GM21526 (cell line): Measurements from ENCODE around the gene RNU1-4.
"Not testable (repeated sequence)": the region's sequence is repeated elsewhere in the genome, so short reads cannot be mapped to it uniquely, and the experiment has no call there.

ENCODE experiments used
- ATAC-seq: cut with Tn5 transposase; IDR thresholded peaks from one replicate; pipeline ENCODE4 v1.9.1; 2021; ENCODE audit warnings: moderate library complexity; ENCODE audit not compliant: unreplicated experiment, low FRiP score

The RNU1-4 gene

DNA sequence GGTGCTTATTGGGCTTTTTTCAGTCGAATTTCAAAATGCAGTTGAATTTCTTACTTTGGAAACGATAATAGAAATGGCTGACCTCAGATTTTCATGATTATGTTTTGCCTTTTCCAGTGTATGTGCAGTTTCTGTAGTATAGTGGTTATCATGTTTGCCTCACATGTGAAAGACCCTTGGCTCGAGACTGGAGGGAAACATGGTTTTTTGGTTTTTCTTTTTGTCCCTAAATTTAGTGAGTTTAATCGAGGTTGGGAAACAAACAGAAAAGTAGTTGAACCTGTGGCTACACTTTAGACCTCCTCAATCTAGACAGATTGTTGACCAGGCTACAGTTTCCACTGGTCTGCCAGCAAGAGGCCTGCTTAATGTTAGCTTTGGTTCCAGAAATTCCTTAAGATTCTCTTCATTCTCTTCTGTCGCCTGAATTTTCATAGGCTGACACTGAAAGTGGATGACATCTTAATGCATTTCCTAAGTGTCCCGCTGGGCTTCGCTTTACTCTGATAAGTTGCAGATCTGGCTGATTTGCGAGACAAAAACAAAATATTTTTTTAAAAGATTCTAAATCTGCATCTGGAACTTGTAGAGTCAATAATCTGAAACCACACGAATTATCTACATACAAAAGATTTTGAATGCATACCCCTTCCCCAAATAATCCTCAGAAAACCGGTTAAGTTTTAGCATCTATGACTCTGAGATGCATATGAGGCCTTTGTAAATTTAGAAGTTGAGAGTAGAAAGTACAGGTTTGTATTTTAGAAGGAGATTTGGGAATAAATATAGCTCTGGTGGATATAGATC is 14.7 kb upstream of the RNU1-4 start:
- ATAC-seq, result not testable (repeated sequence)

DNA sequence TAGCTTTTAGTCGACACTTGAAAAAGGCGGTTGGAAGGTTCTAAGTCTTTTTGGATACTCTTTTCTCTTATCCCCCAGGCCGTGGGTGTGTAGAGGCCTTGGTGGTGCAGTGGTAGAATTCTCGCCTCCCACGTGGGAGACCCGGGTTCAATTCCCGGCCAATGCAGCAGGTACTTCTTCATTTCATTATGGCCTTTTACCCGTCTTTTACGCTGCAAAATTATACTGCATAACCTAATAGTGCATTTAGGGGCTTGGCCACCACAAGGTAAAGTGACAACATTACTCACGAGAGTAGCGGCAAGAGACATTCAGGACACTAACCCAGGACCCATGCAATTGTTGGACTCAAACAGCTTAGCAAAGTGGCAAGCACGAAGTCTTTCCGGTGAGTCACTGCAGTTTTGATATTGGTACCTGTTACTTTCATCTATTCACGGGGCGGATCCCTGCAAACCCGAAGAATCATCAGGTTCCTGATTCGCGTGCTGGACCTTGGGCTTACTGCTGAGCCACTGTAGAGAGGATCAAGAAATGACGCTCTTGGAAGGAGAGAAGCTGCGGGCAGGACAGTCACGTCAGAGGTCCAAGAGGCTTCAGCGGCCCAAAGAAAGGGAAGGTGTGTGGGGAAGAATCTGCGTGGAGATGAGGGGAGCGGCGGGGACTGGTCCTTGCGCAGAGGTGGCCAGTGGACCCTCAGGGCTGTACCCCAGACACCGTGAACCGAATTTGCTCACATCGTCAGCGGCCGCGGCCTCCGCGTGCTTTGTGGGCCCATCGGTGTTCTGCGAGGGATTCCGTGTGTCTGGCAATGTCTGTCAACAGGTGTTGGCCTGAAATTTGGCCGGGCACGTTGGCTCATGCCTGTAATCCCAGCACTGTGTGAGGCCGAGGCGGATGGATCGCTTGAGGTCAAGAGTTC is 12.9 kb upstream of the RNU1-4 start:
- ATAC-seq, result peak; percentile 53

DNA sequence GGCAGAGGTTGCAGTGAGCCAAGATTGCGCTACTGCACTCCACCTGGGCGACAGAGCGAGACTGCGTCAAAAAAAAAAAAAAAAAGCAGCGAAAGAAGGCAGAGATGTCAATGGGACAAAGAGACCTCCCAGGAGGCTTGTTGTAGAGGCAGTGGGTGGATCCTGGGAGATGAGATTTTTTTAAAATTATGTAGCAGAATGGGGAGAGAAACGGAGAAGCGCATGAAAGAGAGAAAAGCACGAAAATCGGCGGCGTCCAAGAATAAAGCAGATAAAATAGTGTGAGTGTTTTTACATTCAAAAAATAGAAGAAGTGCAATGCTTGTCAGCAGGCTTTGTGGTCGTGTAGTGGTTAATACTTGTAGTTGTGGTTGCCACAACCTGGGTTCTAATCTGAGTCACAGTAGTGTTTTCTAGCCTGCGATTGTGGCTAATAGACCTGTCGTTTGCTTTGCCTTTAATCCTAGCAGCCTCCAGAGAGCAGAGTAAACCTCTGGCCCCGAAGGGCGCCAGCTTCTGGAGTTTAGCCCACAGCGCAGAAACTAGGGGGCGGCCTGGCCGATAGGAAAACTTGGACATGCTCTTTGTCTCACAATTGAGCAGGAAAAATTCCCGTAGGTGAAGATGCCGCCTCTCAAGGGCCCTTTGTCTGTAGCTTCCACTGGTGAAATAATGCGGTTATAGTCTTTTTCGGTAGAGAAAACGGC is 11.9 kb upstream of the RNU1-4 start:
- peak; percentile 54 for ATAC-seq

DNA sequence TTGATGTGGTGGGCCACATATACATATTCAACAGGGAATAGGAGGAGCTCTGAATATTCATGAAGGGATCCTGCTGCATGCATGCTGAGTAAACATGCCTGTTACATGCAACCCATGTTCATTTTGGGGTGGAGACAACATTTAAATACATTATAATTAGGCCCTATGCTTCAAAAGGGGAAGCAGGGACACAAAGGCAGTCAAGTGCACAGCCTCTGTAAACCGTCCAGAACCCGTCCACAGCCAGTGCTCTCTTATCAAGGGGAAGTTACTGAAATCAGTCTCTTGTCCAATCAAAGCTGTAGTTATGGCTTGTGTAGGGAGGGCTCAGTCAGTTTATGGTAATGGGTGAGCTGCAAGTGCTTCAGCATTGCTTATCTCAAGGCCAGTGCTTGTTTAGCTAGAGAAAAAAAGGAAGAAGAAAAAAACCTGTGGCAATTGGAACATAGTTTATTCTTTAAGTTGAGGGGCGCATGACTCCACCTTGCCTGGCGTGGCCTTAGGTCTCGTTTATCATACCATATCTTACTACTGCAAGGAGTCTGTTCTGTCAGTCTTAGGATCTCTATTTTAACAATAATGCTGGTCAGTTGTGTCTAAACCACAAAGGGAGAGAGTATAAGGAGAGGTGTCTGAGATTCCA is 7.9 kb upstream of the RNU1-4 start:
- ATAC-seq, result not testable (repeated sequence)

DNA sequence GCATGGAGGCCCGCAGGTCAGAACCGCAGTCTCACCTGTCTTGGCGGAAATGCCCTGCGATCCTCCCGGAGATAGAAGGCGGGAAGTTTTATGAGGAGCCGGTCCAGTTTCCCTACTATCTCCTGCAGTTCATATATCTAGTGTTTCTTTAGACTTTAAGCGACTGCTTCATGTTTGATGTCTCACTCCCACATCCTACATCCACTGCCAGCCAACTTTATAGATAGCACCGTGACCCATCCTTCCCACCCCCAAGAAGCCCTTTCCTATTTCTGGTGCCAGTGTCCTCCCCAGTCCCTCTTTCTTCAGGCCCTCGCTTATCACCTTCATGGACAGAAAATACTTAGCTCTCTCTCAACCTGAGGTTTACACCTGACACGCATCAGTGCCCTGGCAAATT is 914 bp downstream of the RNU1-4 start:
- not testable (repeated sequence) for ATAC-seq

DNA sequence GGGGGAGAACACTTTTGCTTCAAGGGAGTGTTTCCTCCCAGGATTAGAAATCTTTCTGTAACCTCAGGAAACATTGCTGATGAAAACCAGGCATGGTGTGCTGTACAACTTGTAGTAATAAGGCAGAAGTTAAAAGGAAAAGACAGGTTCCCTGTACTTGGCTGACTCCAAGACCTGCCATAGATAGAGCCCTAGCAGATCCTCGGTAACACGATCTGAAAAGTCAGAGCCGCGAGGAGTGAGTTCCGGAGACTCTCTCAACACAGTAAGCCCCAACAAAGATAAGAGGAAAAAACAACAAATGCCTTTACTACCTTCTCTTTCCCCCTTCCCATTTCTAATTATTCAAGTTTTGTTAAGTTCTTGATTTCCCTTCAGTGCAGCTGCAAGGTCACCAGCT is 7.3 kb downstream of the RNU1-4 start:
- not testable (repeated sequence) for ATAC-seq

DNA sequence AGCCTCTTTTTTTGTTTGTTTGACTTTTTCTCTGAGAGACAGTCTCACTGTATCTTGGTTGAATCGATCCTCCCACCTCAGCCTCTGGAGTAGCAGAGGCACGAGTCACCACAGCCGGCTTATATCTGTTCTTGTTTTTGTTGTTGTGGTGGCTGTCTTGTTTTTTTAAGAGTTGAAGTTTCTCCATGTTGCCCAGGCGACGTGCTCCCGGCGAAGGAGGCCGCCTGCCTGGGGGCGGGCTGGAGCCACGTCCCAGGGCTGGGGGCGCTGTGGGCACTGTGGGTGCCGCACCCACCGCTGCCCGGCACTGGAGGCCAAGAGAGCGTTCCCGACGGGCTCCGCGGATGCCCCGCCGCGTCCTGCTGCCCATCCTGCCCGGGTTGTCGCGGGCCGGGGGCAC is 8.4 kb downstream of the RNU1-4 start:
- ATAC-seq, result not testable (repeated sequence)

DNA sequence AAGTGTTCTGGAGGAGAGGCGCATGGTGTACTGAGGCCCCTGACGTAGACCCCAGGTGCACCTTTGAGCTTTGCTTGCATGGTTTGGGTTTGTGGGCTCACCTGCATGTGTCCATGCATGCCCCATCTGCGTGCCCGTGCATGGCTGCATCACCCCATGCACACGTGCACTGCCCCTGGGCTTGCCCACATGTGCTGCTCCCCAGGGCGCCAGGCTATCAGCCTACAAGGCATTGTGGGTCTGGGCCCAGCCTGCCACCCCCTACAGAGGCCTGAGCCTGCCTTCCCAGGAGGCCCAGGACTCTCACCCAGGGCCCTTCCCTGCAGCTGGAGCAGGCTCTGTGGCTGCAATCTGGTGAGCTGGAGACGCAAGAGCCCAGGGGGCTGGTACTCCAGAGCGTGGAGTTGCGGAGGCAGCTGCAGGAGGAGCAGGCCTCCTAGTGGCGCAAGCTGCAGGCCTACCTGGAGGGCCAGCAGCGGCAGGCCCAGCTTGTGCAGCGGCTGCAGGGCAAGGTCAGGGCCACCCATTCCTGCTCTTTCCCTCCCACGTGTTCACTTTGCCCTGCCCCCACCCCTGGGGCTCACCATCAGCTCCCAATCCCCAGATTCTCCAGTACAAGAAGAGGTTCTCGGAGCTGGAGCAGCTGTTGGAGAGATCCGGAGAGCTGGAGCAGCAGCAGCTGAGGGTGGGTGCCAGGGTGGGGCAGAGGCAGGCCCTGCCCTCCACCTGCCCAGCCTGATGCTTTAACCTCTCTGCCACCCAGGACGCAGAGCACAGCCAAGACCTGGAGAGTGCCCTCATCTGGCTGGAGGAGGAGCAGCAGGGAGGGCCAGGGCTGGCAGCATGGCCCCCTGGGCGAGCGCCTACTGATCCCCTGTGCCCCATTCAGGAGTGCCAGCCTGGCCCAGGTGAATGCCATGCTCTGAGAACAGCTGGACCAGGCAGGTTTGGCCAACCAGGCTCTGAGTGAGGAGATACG is 9.9 kb downstream of the RNU1-4 start:
- ATAC-seq, result not testable (repeated sequence)

DNA sequence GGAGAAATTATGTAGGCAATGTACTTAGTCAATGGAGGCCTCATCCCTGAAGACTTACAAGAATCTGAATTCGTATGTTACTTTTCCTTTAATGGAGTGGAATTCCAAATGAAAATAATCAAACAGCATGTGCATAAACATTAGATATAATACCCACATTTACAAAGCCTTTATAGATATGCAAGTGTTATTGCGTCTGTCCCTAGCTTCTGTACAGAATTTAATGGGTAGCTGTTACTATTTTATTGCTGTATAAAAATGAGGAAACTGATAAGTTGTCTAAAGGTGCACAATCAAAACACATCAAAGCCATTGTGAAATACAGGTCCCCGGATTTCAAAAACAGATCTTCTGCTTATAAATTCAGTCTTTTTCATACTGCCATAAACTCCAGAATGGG is 12.5 kb downstream of the RNU1-4 start:
- not testable (repeated sequence) for ATAC-seq

DNA sequence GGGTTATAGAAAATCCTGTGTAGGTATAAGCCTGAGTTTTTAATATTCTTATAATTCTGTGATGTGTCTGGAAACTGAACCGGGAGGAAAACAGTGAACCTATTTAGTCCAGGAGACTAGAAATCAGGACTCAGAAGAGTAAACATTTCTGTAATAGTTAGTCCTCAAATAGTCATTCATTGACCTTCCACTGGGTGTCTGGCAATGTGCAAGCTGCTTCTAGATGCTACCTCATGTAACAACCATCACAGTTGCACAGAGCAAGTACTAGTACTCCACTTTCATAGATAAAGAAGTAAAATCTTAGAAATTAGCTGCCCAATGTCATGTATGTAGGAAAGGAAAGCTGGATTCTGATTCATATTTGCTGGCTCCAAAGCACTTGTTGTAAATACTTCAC is 15.1 kb downstream of the RNU1-4 start:
- ATAC-seq, result not testable (repeated sequence)

DNA sequence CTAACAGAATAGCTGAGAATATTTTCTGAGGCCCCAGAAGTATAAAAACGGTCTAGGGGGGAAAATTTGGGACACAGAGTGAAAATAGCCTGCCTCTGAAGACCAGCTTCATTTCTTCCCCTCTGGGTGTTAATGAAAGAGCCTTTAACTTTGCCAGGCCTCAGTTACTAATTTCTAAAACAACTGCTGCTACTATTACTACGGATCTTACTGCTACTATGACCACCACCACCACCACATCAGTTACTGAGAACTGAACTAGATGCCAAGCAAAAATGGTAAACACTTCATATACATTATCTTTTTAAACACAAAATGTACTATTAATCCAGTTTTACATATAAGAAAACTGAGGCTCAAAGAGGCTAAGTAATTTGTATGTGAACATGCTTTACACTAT is 15.6 kb downstream of the RNU1-4 start:
- ATAC-seq, result not testable (repeated sequence)

DNA sequence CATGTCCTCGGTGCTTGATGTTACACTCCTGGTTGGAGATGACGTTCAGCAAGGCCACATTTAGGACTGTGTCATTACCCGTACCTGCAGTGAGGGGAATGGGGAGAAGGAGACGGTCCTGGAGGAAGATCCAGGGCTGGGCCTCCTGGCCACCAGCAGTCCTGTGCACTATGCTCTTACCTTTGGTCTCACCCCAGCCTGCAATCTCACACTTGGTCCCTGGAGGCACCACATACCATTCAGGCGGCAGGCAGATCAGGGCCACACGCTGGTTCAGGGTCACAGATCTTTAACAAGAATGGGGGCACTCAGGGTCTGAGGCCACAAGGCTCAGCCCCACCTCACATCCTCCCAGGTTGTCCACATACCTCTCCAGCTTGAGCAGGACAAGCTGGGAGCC is 17.3 kb downstream of the RNU1-4 start:
- ATAC-seq, result not testable (repeated sequence)

DNA sequence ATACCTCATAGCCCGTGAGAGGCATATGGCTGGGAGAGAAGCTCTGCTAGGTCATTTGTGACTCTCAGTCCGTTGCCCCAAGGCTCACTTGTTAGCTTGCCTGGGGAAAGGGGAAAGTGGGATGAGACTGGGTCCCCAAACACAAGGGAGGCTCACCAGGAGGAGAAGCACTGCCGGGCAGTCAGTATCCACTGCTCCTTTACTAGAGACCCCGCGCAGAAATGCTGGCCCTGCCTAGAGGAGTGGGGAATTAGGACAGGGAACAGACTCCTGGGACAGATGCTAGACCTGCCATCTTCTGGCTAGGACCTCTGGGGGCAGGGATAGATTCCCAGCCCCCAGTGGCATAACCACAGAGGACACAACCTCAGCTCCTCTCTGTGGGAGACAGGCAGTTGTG is 17.7 kb downstream of the RNU1-4 start:
- ATAC-seq, result not testable (repeated sequence)

DNA sequence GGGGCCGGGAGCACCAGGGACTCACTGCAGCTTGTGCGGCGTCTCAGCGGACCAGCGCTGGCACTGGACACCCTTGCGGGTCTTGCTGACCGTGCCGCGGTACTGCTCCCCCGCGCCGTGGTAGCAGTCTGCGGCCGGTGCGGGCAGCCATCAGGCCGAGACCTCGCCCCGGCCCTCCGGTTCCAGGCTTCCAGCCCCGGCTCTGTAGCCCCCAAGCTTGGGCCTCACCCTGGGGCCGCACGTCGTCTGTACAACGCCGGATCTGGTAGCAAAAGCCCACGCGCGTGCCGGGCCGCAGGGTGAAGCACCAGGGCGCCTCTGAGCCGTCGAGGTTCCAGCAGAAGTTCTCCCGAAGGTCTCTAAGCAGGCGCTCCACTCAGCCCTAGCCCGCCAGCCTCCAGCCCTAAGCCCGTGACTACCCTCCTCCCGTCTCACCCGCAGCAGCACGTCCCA is 18.8 kb downstream of the RNU1-4 start:
- not testable (repeated sequence) for ATAC-seq

DNA sequence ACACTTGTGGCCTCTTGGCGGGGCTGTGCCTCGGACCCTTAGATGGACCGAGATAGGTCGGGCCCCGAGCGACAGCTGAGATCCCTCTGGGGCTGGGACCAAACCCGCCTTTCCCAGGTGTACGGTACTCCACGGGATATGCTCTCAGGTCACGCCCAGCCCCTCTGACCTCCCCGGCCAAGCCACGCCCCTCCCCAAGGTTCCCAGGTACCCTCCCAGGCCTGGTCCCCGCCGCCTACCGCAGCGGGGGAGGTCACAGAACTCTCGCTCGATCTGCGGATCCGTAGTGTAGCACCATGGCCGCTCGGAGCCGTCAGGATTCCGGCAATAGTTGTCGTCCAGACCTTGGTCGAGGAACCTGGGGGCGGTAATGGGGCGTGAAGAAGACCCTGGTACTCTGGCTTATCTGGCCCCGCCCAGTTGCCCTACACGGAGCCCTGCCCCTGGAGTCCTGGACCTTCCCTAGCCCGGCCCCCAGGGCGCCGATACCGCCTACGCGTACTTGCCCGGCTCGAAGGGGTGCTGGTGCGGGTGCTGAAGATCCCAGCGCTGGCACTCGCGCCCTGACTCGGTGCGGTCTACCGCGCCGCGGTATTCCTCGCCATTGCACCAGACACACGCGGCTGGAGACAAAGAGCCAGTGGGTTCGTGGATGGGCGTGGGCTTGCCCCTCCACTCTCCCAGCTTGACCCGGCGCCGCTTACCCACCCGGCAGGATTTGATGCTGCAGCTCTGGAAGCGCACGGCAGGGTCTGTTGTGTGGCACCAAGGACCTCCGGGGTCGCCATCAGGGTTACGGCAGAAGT is 19.5 kb downstream of the RNU1-4 start:
- ATAC-seq, result not testable (repeated sequence)

DNA sequence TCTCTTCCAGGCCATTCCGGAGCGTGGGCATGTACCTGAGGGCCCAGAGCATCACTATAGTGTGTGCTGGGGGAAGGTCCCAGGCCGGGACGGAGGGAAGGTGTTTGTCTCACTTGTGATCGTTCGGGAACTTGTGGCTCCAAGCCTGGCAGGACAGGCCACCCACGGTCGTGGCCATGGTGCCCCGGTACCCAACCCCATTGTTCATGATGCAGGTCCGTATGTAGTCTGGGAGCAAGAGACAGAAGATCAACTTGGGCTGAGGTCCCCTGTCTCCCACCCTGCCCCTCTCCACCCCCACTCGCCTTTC is 20.1 kb downstream of the RNU1-4 start:
- ATAC-seq, result not testable (repeated sequence)

DNA sequence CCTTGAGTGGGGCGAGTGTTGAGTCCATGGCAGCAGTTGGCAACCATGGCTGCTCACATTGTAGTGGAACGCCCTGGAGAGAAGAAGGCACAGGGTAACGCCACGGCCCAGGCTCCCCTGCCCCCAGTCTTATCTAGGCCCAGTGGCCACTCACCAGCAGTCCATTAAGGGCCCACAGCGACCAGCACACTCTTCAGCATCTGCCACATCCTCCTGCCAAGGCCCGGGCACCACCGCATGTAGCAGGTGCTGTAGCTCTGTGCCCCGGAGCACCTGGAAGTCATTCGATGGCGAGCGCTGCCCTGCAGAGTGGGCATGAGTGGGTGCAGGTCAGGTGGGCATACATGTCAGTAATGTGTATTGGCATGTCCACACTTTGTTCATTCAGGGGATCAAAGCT is 20.5 kb downstream of the RNU1-4 start:
- ATAC-seq, result not testable (repeated sequence)

DNA sequence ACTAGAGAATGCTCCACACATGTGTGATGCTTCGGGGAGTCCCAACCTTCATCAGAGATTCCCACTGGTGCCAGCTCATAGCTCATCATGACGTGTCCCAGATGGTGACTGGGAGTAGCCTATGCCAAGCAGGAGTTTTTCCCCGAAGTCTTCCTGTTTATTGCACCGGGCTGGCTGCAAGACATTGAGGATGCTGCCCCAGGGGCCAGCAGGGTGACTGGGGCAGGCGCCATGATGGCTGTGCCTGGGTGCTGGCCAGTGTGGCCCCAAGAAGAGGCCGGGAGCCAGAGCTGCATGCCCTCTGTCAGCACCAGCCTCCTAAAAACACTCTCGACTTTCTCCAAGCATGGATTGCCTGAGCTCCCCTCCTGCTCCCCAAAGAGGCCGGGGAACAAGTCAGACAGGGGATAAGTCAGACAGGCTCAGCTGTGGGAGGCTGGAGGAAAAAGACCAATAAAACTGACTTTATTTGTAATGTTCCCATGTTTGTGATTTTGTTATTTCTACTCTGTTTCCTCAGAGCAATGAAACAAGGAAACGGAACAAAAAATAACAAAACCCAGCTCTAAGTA is 24.0 kb downstream of the RNU1-4 start:
- not testable (repeated sequence) for ATAC-seq
